Measurements from ENCODE around the gene HSD17B7.
"Not testable (repeated sequence)": the region's sequence is repeated elsewhere in the genome, so short reads cannot be mapped to it uniquely, and the experiment has no call there.

The HSD17B7 gene

DNA sequence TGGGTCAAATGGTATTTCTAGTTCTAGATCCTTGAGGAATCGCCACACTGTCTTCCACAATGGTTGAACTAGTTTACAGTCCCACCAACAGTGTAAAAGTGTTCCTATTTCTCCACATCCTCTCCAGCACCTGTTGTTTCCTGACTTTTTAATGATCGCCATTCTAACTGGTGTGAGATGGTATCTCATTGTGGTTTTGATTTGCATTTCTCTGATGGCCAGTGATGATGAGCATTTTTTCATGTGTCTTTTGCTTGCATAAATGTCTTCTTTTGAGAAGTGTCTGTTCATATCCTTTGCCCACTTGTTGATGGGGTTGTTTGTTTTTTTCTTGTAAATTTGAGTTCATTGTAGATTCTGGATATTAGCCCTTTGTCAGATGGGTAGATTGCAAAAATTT, 17.0 kb downstream of the HSD17B7 start:
- DNase-seq (ENCODE audit: low spot score): not testable (repeated sequence)

DNA sequence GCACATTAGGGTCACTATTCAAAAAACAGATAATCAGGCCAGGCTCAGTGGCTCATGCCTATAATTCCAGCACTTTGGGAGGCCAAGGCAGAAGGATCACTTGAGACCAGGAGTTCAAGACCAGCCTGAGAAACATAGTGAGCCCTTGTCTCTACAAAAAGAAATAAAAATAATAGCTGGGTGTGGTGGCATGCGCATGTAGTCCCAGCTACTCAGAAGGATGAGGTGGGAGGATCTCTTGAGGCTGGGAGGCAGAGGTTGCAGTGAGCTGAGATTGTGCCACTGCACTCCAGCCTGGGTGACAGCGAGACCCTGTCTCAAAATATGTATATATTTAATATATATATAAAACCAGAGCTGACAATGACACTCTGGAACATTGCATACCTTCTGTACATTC, 21.9 kb downstream of the HSD17B7 start:
- not testable (repeated sequence) for DNase-seq (ENCODE audit: low spot score)

DNA sequence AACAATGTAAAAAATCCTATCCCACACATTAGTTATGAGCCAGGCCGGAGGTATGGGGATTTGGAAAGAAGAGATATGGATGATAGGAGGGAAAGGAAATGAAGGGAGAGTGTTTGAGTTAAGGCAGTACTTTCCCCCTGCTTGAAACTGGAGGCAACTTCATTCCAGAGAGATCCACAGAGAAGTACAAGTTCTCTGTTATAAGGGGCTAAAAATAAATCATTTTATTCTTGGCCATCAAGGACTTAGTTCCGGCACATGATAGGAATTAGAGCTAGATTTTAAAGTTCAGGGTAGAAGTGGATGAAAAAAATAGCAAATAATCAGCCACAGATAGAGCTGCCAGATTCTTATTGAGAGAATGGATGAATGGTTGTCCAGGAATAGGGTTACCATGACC, 27.6 kb downstream of the HSD17B7 start:
- not testable (repeated sequence) for DNase-seq (ENCODE audit: low spot score)

DNA sequence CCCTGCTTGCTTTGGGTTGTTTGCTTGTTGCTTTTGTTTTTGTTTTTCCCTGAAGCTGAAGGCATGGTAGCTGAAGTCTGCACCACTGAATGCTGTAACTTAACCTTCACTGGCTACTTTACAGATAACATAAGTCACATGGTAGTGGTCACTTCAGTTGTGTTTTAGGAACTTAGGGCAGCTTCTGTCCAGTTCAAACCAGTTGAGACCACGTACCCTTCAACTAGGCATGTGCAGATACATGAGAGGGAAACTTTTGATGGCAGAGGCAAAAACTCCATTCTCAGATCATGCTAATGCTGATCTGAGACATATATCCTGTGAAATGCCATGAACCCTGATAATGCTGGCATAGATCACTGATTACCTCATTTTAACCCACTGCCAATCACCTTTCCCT, 28.2 kb downstream of the HSD17B7 start:
- not testable (repeated sequence) for DNase-seq (ENCODE audit: low spot score)

DNA sequence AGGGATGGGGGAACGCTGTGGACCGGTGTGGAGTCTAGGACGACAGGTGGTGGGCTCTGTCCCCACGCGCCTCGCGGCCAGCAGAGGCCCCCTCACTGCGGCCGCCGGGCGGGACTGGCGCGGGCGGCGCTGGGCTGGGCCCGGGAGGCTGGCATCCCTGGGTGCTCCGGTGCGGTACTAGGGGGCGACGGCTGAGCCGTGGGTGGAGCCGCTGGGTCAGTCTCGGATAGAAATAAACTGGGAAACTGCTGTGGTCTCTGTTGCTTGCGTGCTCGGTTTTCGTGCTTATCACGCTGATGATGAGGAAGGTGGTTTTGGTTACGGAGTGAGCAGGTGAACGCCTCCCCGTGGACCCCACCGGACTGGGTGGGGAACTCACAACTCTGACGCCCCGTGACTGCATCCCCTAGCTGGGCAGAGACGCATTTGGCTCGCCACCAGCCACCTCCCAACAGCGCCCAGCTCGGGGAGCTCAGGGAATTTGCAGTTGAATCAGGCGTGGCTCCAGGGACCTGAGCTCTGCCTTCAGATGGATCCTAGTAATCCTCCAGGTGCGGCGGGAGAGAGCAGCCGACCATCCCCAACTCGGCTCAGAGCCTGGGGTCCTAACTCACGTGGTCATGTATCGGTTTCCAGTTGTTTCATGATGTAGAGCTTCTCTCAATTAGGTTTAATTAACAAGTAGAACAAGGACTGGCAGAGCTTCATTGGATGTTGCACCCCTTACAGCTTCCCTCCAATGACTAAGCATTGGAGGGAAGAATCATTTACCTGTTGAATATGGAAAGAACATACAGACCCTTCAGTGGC, 32.1 kb downstream of the HSD17B7 start:
- DNase-seq (ENCODE audit: low spot score): peak; percentile 71

DNA sequence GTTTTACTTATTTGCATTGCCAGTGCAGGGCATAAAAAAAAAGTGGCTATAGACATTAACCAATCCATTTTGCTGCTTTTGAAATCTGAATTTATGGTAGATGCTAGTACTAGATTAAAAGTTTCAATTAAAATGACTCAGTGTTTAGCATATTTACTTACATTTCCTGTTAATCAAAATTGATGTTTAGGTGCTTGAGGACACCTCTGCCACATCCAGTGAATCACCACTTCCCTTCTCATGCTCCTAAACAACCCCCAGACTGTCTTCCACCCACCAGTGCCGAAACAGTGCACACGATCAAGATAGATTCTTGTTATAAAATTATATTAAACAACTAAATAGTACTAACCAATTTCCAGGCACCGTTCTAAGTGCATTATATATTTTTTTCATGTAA, 32.7 kb downstream of the HSD17B7 start:
- no peak for DNase-seq (ENCODE audit: low spot score)

DNA sequence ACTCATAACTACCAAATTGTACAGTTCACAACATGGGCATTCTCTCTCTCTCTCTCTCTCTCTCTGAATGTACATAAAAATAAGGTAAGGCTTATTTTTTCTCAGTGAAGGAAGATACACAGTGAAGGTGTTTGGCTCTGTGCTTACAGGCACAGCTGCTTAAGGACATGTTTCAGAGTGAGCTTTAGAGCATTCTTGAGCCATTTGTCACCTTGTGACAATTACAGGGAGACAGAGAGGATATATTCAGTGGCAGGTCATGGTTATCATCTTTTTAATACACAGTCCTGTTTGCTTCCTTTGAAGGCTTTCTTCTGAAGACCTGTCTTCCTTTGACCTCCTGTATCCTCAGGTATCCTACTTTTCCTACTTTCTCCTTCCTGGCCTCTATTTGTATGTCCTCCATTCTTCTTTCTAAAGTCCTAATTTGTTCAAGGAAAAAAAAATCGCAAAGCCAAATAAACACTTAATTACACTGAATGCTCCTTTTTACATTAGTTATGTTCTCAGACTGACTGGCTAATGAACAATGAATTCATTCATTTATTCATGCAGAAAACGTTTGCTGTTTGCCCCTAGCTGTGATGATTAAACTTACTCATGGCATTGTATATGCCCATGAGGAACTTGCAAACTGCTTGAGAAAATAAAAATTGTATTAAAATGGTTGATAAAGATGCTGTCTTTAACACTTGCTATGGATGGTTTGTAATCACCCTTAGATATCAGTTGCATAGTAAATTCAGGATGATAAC, 33.4 kb downstream of the HSD17B7 start:
- no peak for DNase-seq (ENCODE audit: low spot score)

DNA sequence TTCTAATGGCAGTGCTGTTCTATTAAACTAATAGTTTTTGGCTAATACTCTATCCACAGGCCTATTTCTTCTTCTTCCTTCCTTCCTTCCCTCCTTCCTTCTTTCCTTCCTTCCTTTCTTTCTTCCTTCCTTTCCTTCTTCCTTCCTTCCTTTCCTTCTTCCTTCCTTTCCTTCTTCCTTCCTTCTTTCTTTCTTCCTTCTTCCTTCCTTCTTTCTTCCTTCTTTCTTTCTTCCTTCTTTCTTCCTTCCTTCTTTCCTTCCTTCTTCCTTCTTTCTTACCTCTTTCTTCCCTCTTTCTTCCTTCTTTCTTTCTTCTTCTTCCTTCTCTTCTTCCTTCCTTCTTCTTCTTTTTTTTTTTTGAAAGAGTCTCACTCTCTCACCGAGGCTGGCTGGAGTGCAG, 38.8 kb downstream of the HSD17B7 start:
- DNase-seq (ENCODE audit: low spot score): no peak

DNA sequence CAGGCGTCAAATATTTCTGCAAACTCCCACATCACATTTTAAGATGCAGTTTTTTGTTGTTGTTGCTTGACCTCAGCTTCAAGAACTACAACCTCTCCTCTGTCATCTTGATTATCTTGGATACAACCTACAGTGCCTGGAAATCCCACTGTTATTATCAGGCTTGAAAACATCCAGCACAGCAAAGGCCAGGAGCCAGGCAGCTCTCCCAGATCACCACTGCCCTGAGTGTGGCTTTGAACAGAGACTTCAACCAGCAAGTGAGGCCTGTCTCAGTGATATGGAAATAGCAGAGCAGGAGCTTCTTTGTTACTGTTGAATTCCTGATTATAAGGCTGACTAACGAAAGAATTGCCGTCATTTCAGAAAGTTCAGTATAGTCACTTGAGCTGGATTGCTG, 42.0 kb downstream of the HSD17B7 start:
- DNase-seq (ENCODE audit: low spot score): no peak

DNA sequence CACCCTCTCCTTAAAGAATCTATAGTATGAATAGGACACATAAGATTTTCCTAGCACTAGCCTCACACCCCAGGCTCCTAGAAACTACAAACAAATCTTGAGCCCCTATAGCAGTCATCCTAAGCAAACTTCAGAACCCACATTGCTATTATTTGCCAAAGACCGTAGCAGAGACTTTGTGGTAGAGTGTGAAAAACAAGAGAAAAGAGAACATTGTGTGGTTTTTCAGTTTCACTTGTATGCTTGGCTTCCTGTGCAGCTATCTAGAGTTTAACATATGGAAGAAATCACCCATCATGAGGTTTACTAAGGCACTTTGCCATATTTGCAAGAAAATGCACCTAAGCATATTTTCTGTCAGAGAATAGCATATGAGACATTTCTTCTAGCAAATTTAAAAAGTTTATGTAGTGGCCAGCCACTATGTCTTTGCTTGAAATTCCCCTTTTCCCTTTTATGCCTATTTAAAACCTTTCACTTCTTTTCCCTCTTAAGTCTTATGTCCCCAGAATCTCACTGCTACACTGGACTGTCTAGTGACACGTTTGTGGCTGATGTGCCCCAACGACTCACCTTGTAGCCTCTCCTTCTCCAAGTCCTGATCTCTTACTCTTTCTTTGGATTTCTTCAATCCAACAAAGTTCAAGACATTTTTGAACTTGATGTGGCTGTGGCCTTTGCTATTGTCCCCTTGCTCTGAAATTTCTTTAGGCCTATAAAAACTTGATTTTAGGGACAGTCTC, 44.8 kb downstream of the HSD17B7 start:
- no peak for DNase-seq (ENCODE audit: low spot score)

DNA sequence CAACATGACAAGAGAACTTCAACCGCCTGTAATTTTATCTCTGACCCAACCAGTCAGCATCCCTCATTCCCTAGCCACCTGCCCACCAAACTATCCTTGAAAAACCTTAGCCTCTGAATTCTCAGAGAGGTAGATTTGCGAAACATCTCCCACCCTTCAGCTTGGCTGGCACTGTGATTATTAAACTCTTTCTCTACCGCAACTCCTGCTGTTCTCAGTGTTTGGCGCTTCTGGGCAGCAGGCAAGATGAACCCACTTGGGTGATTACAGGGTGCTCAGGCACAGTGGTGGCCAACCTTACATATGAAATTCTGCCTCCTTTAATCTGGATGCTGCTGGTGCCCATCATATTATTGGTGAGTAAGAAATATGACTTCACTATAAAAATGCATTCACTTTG, 48.4 kb downstream of the HSD17B7 start:
- no peak for DNase-seq (ENCODE audit: low spot score)

DNA sequence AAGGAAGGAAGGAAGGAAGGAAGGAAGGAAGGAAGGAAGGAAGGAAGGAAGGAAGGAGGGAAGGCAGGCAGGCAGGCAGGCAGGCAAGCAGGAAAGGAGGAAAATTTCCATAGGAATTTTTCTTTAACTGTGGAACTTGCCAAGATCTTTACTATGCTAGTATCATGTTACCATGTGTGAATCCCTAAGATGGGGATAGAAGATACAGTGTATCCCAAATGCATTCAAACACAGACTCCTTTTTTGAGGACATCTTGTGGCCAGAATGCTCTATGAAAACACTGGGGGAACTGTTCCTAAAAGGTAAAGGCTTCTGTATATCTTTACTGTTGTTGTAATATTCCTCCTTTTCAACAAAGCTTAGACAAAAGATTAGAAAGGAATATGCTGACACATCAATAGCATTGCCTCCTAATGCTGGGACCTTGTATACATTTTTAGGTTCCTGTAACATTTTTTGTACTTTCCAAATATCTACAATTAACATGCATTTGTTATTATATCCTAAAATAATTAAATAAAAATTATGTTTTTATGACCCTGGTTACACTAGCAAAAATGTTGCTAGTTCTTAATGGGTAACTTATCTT, 49.8 kb downstream of the HSD17B7 start:
- DNase-seq (ENCODE audit: low spot score): no peak

DNA sequence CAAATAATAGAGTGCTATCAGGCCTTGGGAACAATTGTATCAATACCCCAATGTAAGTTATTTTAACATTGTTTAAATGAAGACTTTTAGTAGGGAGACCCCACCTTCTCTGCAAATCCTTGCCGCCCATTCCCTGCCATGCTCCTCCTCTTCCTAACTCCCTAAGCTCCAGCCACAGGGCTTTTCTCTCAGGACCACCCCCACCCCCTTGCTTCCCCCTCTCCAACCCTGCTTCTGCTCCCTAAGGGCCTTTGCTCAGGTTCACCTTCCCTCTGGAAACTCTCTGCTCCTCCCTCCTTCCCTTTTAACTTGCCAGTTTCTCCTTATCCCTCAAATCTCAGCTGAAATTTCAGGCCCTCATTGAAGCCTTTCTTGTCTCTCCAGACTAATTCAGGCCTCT, 53.7 kb downstream of the HSD17B7 start:
- DNase-seq (ENCODE audit: low spot score): no peak

DNA sequence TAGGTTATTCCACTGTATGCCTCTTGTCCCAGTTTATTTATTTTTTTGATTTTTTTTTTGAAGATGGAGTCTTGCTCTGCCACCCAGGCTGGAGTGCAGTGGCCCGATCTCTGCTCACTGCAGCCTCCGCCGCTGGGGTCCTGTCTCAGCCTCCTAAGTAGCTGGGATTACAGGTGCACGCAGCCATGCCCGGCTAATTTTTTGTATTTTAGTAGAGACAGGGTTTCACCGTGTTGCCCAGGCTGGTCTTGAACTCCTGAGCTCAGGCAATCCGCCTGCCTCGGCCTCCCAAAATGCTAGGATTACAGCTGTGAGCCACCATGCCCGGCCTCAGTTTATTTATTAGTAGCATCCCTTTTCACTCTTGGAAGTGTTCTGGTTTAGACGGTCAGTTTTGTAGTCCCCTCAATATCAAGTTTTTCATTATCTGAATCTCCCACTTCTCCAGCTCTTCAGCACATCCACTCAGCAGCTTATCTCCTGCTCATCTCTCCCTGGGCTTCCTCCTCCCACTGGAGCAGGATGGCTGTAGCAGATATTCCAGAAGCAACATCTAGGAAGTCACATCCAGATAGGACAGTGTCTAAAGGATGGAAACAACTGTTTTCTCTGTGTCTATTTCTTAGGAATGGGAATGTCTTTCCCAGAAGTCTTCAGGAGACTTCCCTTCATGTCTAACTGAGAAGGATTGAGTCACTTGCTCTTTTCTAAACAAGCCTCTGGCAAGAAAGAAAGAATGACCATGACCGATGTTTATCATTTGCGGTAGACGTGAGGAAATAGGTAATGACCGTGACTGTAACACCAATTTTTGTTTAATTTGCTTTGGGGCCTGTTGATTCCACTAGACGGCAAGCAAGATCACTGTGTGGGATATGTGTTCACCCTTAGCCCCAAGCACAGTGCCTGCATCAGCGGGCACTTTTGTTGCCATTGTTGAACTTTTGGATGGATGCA, 56.0 kb downstream of the HSD17B7 start:
- no peak for DNase-seq (ENCODE audit: low spot score)

DNA sequence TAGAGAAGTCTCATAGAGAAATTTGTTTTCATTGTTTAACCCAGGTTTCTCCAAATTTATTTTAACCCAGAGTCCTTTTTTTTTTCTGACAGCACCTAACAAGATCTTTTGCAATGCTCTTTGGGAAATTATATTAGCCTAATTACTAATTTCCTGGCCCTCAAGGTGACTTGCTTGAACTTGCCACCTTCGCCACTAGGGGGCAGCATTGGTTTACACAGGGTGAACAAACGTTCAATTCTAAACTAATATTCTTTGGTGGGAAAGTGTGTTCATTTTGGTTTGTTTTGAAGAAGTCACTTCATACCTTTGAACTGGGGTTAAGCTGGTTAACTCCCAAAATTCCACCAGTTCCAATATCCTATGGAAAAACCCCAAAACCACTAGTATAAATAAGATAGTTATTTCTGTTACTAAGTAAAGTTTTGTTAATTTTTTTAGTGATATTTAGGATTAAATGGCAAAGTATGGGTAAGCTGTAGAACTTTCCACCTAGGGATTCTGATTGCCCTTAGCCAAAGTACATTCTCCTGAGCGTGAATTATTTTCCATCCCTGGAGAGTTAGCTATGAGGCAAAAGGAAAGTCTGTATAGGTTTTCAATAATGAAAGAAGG, 57.4 kb downstream of the HSD17B7 start:
- peak; percentile 77 for DNase-seq (ENCODE audit: low spot score)

DNA sequence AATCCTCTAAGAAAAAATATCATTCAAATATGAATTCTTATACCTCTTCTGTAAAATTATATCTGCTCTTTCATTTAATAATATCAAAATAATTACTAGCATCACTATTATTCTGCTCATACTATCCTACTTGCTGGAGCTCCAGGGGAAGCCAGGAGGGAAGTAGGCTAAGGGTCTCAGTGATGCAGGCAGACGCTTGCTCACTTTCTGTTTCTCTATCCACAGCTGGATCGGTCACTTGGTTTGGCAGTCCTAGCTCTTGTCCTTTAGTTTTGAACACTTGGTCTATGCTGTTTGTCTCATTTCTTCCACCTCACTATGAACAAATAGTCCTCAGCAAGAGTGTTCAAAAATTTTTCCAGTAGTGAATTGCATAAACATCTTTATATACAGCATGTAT, 59.2 kb downstream of the HSD17B7 start:
- DNase-seq (ENCODE audit: low spot score): no peak

DNA sequence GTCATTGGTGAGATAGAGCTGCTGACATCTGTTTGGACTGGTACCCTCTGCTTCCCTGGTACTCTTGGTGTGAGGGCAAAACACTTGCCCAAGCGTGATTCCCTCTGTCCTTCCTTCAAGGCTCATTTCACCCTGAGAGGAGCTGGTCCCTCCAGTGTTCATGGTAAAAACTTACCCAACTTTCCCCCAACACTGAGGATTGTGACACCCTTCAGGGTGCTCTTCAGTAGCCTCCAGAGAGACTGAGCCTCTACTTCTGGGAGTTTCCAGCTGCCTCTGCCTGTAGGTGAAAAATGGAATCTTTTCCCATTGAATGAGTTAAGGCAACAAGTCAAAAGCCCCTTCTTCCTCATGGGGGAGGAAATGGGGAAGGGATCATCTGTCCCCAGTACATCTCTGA, 60.8 kb downstream of the HSD17B7 start:
- DNase-seq (ENCODE audit: low spot score): no peak

DNA sequence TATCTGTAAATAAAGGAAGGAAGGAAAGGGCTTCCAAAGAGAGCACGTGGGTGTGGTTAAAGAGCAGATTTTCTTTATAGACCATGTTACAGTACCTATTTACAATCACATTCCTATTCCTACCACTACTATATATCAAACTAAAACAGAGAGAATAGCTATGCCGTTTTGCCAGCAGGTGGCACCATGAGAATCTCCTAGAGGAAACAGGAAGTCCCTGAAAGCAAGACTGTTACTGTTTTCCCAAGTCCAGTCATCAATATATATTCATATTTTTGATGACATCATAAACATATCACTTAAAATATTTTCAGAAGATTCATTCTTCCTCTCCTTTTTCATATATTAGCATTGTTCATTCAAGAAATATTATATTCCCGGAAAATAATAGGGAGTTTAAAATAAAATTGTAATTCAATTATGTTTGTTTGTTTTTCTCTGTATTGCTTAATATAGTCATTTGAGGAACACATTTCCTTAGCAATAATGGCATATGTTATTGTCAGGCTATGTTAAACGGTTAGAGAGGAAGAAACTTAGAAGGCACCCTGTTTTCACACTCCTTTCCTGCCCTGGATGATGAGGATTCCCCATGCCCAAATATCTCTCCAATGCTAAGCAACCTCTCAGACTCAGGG, 63.9 kb downstream of the HSD17B7 start:
- peak; percentile 67 for DNase-seq (ENCODE audit: low spot score)

DNA sequence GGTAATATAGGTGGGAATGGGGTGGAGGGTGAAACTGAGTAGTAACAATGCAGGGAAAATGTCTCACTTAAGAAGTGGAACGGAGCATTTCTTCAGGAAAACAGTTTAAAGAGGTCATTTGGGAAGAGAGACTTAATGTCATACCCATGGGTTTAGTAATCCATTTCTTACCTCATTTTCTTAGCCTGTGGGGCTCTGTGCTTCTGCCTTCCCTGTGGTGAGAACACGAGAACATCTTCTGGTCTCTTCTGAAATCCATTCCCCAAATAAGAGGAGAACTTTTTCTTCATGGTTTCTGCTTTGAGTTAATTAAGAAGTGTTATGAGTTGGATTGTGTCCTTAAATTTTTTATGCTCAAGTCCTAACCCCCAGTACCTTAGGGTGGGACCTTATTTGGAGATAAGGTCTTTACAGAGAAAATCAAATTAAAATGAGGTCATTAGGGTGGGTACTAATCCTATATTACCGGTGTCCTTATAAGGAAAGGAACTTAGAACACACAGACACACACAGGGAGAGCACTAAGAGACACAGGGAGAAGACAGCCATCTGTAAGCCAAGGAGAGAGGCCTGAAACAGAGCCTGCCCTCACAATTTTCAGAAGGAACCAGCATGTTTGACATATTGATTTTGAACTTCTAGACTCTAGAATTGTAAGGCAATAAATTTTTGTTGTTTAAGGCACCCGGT, 65.1 kb downstream of the HSD17B7 start:
- no peak for DNase-seq (ENCODE audit: low spot score)

DNA sequence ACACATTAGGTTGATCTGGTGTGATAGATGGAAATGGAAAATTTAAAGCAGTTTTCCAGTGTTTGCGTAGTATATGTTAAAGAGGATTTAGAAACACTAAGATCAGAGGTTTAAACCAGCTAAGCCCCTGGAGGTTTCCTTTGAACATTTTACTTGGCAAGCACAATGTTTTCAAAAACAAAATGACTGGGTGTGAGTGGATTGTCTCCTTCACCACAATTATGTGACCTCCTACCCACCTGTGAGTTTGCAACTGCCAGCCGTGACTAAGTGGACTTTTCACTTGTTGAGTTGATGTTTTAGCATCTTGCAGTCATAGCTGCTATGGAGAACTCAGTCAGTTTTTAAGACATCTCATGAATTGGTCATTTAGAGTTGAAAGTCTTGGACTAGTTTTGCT, 65.8 kb downstream of the HSD17B7 start:
- DNase-seq (ENCODE audit: low spot score): no peak

Measured in D341Med (cell line).